GM19324 (cell line): ENCODE results near the gene AP1M1.
A peak's percentile ranks its signal among the peaks of the same experiment; 100 is the strongest.

Experiments used
- ATAC-seq: cut with Tn5 transposase; IDR thresholded peaks from one replicate; pipeline ENCODE4 v1.9.1; 2021; ENCODE audit warnings: mild to moderate bottlenecking, moderate library complexity; ENCODE audit not compliant: unreplicated experiment, low FRiP score

The AP1M1 gene

DNA sequence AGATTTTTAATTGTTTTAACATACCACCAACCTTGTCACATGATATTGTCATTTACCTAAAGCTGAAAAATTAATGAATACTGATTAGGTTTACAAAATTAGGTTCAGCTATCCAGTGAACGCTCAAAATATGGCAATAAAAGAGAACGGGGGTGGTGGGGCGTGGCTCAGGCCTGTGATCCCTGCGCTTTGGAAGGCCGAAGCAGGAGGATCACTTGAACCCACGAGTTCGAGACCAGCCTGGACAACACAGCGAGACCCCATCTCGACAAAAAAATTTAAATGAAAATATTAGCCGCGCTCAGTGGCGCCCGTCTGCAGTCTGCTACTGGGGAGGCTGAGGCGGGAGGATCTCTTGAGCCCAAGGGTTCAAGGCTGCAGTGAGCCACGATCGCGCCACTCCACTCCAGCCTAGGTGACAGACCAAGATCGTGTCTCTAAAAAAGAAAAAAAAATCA is 13.0 kb upstream of the AP1M1 start:
- no peak for ATAC-seq

DNA sequence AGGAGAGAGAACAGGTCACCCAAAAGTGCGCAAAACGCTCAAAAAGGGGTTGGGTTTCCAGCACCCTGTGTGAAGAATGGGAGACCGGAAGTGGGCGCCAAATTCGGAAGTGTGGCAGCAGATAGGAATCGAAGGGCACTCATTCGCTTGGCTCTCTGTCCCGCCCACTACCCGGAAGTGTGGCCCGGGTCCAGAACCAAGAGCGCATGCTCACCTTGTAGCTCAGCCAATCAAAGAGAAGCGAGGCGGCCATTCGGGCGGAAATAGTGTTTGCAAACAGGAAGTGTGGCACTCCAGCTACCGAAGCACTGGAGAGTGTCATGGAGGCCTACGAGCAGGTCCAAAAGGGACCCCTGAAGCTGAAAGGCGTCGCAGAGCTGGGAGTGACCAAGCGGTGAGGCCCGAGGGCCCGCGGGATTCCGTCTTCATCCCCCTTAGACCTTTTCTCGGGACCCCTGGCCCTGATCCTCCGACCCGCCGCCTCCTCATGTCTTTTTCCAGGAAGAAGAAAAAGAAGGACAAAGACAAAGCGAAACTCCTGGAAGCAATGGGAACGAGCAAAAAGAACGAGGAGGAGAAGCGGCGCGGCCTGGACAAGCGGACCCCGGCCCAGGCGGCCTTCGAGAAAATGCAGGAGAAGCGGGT is 12.5 kb upstream of the AP1M1 start, which contains the start of gene FAM32A:
Gene FAM32A, plus strand, starts transcription at position 288 of the 645 bp plus-strand sequence. Its CDS starts 33 bp downstream, at position 321.
- ATAC-seq: peak; percentile 89

DNA sequence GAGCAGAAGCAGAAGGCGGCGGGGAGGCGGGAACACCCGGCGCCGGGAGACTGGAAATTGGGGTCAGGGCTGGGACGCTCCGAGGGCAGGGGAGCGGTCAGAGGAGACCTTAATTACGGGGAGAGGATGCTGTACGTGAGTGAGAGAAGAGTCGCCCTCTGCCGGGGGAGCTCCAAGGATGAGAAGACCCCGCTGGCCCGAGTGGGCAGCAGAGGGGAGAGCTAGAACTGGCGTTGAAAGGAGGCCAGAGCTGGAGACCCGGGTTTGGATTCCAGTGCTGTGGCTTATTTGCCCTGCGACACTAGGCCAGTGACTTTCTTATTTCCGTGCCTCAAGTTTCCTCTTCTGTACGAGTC is 12.0 kb upstream of the AP1M1 start:
- ATAC-seq: no peak

DNA sequence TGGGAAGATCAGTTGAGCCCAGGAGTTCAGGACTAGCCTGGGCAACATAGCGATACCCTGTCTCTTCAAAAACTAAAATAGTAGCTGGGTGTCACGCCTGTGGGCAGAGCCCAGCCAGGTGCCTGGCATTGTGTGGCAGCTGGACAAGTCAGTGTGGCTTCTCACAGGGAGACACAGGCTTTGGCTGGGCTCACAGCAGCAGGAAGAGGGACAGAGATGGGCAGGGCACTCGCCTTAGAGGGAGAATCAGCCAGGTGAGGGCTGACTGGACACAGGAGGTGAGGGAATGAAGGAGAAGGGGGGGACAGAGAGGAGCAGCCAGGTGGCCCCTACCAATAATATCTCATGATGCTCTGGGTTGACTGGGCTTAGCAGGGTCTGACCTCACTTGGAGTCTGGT is 9.2 kb upstream of the AP1M1 start:
- ATAC-seq: no peak

DNA sequence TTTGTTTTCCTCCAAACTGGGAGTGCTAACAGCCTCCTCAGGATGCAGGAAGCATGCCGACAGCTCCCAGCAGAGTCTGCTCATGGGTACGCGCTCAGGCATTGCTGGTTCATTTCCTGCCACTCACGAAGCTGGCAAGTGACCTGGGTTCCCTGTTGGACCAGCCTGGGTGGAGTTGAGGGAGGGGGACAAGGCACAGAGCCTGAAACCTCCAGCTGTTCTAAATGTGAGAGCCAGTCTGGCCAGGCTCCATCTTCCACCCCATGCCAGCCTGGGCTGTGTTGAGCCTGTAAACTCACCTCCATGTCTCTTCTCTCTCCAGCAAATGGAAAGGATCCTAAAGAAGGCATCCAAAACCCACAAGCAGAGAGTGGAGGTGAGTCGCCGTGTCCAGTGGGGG is 7.5 kb upstream of the AP1M1 start:
- no peak for ATAC-seq

DNA sequence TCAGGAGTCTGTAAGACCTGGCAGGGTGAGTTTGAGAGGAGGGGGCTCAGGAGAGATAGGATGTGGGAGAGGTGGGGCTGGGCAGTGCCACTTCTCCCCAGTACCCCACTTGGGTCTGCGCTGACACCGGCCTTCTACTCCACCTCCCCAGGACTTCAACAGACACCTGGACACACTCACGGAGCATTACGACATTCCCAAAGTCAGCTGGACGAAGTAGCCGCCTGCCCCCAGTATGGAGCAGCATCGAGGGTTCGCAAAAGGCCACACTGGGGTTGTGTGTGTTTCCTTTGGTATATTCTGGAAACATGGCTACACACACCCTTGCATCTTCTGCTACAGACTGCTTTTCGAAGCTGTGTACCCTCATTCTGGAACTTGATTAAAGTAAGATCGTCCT is 7.0 kb upstream of the AP1M1 start:
- ATAC-seq: no peak

DNA sequence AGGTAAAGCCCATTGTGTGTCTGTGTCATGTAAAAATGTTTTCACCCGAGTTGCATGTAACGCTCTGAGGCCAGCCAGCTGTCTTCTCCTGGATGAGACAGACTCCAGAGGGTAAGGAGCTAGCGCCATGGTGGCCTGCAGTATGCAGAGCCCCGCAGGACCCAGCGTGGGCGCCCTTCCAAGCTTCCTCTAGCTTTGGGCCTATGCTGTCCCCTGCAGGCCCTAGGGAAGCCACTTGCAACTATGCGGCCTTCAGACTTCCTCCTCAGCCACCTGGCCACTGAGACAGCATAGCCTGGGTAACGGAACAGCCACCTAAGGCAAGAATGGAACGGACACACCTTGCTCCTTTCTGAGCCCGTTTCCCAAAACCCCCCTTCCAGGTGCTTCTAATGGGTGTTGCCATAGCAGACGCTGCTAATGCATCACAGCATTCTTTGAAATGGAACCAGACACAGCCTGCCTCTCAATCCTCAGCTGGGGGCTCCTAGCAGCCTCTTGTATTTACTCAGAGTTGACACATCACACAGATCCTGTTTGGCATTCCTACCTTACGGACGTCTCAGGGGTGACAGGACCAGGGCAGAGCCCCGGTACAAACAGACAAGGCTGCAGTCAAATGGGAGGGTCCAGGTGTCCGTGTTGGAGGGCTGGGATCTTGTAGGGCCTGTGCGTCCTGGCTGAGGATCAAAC is 6.3 kb upstream of the AP1M1 start:
- ATAC-seq: no peak

DNA sequence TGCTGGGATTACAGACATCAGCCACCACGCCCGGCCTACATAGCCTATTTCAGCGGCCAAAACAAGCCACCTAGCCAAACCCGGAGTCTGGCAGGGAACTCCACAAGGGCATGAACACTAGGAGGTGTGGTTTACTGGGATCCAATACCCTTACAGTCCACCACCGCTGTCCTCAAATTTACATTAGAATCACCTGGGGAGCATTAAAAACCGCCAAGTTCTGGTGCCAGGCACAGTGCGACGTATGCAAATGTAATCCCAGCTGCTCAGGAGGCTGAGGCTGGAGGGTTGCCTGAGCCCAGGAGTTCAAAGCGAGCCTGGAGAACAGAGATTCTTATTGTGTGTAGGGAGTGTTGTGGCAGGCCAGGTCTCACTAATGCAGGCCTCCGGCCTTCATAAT is 4.2 kb upstream of the AP1M1 start:
- no peak for ATAC-seq

DNA sequence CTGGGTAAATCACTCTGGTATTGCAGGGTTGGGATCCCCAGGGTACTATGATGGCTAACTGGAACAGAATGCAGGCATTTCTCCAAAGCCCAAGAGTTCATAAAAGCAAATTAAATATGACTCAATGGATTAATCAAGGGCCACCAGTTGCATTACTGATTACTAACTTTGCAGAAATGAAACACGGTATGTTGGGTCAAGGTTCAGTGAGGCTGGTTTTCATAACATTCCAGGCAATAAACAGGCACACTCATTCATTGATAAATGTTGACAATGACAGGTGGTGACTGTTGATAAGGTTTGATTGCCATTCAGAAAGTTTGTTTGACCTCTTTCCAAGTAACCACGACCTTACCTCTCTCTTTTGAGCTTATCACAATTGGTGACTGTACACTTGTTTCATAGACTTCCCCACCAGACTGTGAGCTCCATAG is 506 bp upstream of the AP1M1 start:
- ATAC-seq: no peak

DNA sequence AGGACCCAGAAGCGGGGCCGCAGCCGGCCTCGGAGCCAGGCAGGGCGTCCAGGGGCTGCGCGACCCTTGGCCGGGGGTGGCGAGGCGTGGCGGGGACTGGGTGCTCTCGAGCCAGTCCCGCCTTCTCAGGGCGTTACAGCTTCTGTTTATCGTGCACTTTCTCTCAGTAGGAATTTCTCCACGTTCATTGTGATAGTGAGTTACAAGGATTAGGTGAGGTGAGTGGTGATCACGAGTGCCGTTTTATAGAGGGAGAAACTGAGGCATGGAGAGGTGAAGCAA is 600 bp downstream of the AP1M1 start:
- ATAC-seq: peak; percentile 3

DNA sequence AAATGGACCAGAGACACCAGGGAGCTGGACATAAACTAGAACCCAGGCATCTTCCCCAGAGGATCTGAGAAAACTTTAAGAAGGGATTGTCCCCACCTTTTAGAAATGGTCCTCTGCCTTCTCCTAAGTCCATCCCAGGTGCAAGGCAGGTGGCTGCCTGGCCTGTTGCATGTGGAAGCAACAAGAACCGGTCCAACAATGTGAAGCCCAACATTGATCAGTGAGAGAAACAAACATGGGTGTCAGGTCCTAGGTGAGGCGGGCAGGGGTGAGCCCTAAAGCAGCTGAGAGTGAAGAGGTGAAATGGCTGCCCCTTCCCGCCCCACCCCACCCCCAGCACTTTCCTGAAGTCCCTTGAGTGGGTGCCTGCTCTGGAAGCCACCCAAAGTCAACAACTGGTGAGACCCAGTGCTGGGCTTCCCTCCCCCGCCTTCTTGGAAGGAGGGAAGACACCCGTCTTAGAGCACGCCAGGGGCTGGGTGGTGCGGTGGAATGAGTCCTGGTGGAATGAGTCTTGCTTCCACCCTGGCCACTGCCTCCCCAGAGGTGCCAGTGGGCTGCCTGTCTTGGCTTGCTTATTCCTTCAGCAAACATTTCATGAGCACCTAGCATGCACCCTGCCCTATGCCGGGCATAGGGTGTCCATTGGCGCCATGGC is 1.7 kb downstream of the AP1M1 start:
- ATAC-seq: no peak

DNA sequence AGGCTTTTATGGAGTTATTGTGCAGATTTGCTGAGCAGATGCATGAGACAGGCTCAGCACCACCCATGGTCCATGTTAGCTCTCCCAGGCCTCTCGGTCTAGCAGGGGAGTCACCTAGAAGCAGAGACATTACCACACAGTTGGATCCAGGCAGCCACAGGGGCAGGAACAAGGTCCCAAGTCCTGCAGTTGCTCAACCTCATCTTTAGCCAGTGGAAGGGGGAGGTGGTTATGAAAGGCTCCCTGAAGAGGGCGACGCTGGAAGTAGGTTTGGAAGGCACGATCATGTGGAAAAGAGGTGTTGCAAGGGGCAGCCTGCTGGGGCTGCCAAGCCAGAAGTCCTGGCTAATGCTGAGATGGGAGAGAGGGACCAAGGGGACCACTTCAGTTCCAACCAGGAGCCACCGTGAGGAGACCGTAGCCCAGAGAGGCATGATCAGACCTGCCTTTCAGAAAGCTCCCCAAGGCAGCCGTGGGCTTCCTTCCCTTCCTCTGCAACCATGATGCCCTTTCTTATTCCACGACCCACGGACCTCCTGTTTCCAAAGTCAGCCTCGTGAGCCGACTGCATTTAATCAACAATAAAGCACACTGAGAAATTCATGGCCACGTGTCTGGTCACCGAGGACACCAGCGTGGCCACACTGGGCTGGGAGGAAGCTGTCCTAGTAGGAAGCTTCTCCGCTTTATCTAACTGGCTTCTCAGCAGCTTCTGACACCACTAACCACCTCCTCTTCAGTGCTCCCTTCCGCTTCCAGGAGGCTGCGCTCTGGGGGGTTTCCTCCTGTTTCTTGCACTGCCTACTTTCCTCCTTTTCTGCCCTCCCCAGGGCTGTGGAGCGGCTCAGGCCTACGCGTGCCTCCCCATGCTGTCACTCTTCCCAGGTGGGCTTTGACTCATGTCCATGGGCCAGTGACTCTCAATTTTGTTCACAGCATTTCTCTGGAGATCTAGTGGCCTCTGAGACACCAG is 2.6 kb downstream of the AP1M1 start:
- no peak for ATAC-seq

DNA sequence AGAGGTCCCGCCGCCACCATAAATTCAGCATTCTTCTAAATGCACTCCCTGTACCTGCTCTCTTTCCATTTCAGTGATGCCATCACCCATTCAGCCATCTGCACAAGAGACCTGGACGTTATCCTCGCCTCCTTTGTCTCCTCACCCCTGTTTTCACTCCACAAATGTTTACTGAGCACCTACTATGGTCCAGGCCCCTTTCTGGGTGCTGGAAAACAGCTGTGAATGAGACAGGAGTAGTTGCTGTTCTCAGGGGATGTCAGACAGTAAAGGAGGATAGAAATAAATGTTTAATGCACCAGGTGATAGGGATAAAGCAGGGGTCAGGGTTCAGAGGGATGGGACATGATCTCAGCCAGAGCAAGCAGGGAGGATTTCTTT is 3.3 kb downstream of the AP1M1 start:
- no peak for ATAC-seq

DNA sequence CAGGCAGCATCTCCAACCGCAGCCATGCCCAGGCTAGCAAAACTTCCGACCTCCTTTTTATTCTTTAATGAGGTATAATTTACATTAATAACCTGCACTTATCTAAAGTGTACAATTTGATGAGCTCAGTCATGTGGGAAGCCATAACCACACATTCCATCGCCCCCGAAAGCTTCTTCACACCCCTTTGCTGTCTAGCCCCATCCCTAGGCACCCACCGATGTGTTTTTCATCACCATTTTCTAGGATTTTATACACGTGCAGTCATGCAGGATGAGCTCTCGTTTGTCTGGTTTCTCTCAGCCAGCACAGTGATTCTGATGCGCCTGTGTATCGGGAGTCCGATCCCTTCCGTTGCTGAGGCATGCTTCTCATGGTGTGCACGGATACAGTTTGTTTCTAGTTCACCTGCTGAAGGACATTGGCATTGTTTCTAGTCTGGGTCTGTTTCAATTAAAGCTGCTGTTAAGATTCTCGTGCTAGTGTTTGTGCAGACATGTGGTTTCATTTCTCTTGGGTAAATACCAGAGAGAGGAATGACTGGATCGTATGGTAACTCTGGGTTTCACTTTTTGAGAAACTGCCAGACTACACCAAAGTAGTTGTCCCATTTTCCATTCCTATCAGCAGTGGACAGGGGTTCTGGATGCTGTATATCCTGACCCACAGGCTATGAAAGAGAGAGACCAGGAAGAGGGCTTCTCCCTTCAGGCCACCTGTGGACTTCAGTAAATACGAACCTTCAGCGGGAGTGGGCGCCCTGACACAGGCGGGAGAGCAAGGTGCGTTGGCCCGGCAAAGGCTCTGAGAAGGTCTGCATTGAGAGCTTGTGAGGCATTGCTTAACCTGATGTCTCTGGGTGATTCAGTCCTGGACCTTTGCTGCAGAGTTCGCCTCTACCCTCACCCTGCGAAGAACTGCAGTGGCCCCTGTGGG is 4.9 kb downstream of the AP1M1 start:
- no peak for ATAC-seq

DNA sequence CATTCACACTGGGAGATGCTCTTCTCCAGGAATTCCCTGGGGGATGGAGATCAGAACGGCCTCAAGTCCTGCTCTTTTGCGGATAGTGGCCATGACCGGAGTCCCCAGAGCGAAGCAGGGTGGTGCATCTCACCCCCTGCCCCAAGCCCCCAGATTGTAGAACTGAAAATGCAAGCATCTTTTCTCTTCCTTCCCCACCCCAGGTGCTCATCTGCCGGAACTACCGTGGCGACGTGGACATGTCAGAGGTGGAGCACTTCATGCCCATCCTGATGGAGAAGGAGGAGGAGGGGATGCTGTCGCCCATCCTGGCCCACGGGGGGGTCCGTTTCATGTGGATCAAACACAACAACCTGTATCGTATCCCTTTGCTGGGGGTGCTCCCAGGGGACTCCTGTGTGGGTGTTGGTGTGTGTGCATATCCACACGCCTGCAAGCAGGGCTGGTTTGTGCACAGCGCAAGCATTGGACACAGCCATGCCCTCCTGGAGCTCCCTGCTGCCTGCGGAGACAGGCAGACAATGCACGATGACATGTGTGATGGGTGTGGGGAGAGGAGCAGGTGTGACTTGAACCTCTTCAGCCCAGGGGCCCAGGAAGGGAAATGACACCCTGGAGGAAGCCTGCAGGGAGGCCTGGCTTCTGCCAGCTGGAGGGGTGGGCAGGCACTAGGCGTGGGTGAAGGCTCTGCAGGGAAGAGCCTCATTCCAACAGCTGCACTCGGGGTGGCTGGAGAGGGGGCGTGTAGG is 5.7 kb downstream of the AP1M1 start:
- no peak for ATAC-seq

DNA sequence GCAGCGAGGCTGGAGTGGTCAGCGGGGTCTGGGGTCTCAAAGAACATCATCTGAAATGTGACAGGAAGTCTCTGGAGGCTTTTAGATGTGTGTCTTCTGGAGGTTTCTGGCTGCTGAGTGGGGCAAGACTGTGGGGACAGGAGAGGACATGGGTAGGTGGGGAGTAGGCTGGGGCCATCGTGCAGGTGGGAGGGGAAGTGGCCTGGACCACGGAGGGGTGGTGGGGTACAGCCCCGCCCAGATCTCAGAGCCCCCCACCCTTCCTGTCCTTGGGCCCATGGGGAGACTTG is 6.2 kb downstream of the AP1M1 start:
- ATAC-seq: no peak

DNA sequence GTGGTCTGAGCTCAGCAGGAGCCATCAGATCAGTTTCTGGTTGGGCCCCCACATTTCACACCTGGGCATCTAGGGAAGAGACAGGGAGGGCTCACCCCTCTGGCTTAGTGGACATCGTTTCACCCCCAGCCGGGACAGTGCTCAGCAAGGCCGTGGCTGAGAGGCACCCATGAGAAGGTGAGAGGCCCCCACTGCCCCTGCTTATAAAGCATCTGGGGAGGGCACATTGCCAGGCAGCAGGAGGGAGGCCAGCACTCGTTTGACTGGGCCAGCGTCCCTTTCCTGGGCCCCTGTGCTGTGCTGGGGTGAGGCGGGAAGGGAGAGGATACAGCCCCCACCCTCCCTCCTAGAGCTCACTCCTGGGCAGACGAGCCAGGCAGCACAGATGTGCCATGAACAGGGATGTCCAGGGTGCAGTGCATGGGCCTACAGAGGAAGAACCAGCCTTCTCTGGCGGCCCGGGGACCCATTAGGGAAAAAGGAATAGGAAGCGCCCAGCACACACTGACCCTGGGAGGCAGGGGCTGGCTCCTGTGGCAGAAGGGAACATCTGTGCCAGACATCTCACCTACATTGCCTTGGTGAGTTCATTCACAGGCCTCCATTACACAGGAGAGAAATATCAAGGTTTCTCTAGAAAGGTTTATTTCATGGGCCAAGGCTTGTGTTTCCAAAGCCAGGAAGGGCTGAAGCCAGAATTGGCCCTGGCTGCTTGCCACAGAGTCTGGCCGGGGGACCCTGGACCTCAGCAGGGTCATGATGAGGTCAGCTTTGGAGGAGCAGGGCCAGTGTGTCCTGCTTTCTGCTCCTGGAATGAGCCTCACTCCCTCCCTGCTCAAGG is 7.7 kb downstream of the AP1M1 start:
- ATAC-seq: no peak

DNA sequence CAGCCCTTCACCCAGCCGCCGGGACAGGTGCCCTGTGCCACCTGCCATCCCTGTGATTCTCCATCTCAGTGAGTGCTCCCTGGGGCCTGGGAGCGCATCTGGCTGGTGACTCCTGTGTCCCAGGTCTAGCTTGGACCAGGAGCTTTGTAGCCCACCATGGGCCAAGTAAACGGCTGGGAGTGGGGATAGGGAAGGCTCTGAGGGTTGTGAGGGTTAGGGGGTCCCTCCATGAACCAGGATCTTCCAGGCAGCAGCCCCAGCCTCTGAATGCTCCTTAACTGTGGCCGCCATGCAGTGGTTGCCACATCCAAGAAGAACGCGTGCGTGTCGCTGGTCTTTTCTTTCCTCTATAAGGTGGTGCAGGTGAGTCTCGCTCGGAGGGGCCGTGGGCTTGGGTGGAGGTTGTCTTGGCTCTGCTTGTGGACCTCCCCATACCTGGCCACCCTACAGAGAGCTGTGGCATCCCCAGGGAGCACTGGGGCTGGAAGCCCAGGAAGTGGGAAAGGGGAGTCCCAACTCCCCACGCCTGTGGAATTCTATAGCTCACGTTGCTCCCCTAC is 8.4 kb downstream of the AP1M1 start:
- no peak for ATAC-seq
